ENCODE results near the gene FREM2. TPM values are rescaled to one million over a fixed set of nuclear protein-coding genes. Genes with fewer than 3 reads are reported as not detected.

The FREM2 gene
- total RNA-seq, 3 donors from 2014 or later (not counting 1 experiment from before 2014, with no cell fraction given) = not detected

DNA sequence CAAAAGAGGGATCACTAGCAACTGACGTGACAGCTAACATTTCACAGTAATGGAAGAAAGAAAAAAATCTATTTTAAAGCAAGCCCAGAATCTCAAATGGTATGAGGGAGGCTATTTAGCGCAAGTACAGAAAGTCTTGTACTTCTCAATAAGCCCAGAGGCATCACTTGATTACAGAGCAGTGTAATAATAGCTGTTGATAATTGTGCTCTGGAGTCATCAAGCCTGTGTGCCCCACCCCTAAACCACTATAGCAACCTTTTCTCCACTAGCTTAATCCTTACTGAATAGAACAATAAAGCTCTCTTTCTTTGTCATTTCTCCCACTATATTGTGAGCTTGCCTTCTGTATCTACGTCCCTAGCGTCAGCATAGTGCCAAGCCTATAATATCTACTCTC lies 56.6 kb downstream of the FREM2 start:
- no peak for TF ChIP-seq CTCF (IDR thresholded peaks at IDR 0.05)
- Mint-ChIP-seq H3K27ac (no peak overlapping the region), H3K4me1 (no peaks in the 10 kb centered on the region), H3K4me3 (no peak overlapping the region), H3K36me3 (no peaks in the 10 kb centered on the region), H3K9me3 (peaks cover 3 to 5% of the 10 kb centered on the region in 2 donors), H3K27me3 (ENCODE audit: low read depth in 2 of 2) (no peaks in the 10 kb centered on the region)
- no peak overlapping the region for H3K4me3 ChIP-seq (ENCODE audit: low read length)
- H3K9me3 ChIP-seq (ENCODE audit: control insufficient read depth, insufficient read depth, low read length) = no peaks in the 10 kb centered on the region
- no peaks in the 10 kb centered on the region for H3K27me3 ChIP-seq (ENCODE audit: control insufficient read depth, insufficient read depth, low read length)
- no peak for ATAC-seq
- no peak for DNase-seq
- intact Hi-C loops (cut with micrococcal nuclease) = no loop called here
- no peak overlapping the region for H3K27ac ChIP-seq (ENCODE audit: low read length)
- H3K36me3 ChIP-seq (ENCODE audit: control insufficient read depth, insufficient read depth, low read length) = no peaks in the 10 kb centered on the region
- H3K4me1 ChIP-seq (ENCODE audit: control insufficient read depth, insufficient read depth, low read length) = no peaks in the 10 kb centered on the region
- WGBS (ENCODE audit: insufficient coverage) = 90% methylated on average over 2 of the region's 4 CpGs

GRCh38 chr13:38752686-38753085 lies 65.8 kb downstream of the FREM2 start:
- intact Hi-C loops (cut with micrococcal nuclease) = no loop called here
- WGBS (ENCODE audit: insufficient coverage) = 67% methylated on average over 4 of the region's 5 CpGs
- peaks cover 0 to 2% of the 10 kb centered on the region in 2 donors for H3K9me3 Mint-ChIP-seq

GRCh38 chr13:38753878-38754277 lies 67.0 kb downstream of the FREM2 start:
- TF ChIP-seq CTCF (IDR thresholded peaks at IDR 0.05) = no peak
- no peaks in the 10 kb centered on the region for H3K36me3 ChIP-seq (ENCODE audit: control insufficient read depth, insufficient read depth, low read length)
- peaks cover 0 to 5% of the 10 kb centered on the region in 2 donors for H3K9me3 Mint-ChIP-seq
- H3K27me3 Mint-ChIP-seq (ENCODE audit: low read depth in 2 of 2) = no peaks in the 10 kb centered on the region
- no peak overlapping the region for H3K27ac Mint-ChIP-seq
- no peaks in the 10 kb centered on the region for H3K4me1 Mint-ChIP-seq
- WGBS (ENCODE audit: insufficient coverage) = 100% methylated on average over 1 of the region's 2 CpGs
- no peak overlapping the region for H3K27ac ChIP-seq (ENCODE audit: low read length)
- no peak overlapping the region for H3K4me3 Mint-ChIP-seq
- no peaks in the 10 kb centered on the region for H3K4me1 ChIP-seq (ENCODE audit: control insufficient read depth, insufficient read depth, low read length)
- H3K36me3 Mint-ChIP-seq = no peaks in the 10 kb centered on the region
- DNase-seq (no peak), ATAC-seq (no peak)
- H3K27me3 ChIP-seq (ENCODE audit: control insufficient read depth, insufficient read depth, low read length) = no peaks in the 10 kb centered on the region
- intact Hi-C loops (cut with micrococcal nuclease) = no loop called here
- H3K9me3 ChIP-seq (ENCODE audit: control insufficient read depth, insufficient read depth, low read length) = no peaks in the 10 kb centered on the region
- H3K4me3 ChIP-seq (ENCODE audit: low read length) = no peak overlapping the region

More at GRCh38 chr13:38752686-38753085, 65.8 kb downstream of the FREM2 start:
- Histone ChIP-seq H3K27ac (ENCODE audit: low read length) (no peak overlapping the region), H3K36me3 (ENCODE audit: control insufficient read depth, insufficient read depth, low read length) (no peaks in the 10 kb centered on the region), H3K9me3 (ENCODE audit: control insufficient read depth, insufficient read depth, low read length) (no peaks in the 10 kb centered on the region), H3K4me3 (ENCODE audit: low read length) (no peak overlapping the region), H3K4me1 (ENCODE audit: control insufficient read depth, insufficient read depth, low read length) (no peaks in the 10 kb centered on the region), H3K27me3 (ENCODE audit: control insufficient read depth, insufficient read depth, low read length) (no peaks in the 10 kb centered on the region)
- Mint-ChIP-seq H3K4me1 (no peaks in the 10 kb centered on the region), H3K27me3 (ENCODE audit: low read depth in 2 of 2) (no peaks in the 10 kb centered on the region), H3K4me3 (no peak overlapping the region), H3K27ac (no peak overlapping the region), H3K36me3 (no peaks in the 10 kb centered on the region)
- DNase-seq (no peak), ATAC-seq (no peak)
- TF ChIP-seq CTCF (IDR thresholded peaks at IDR 0.05) = no peak

- H3K9me3 ChIP-seq (ENCODE audit: control insufficient read depth, insufficient read depth, low read length) = no peaks in the 10 kb centered on the region
- no peak overlapping the region for H3K4me3 Mint-ChIP-seq
- no peaks in the 10 kb centered on the region for H3K36me3 ChIP-seq (ENCODE audit: control insufficient read depth, insufficient read depth, low read length)
- no peaks in the 10 kb centered on the region for H3K27me3 ChIP-seq (ENCODE audit: control insufficient read depth, insufficient read depth, low read length)
- no peaks in the 10 kb centered on the region for H3K36me3 Mint-ChIP-seq
- ATAC-seq (no peak), DNase-seq (no peak)
- no peaks in the 10 kb centered on the region for H3K4me1 ChIP-seq (ENCODE audit: control insufficient read depth, insufficient read depth, low read length)
- no peak overlapping the region for H3K4me3 ChIP-seq (ENCODE audit: low read length)
- WGBS (ENCODE audit: insufficient coverage) = 94% methylated on average over 2 of the region's 2 CpGs
- H3K27me3 Mint-ChIP-seq (ENCODE audit: low read depth in 2 of 2) = no peaks in the 10 kb centered on the region
- intact Hi-C loops (cut with micrococcal nuclease) = no loop called here
- H3K27ac Mint-ChIP-seq = no peak overlapping the region
- no peaks in the 10 kb centered on the region for H3K4me1 Mint-ChIP-seq
- H3K27ac ChIP-seq (ENCODE audit: low read length) = no peak overlapping the region
- peaks cover 0 to 5% of the 10 kb centered on the region in 2 donors for H3K9me3 Mint-ChIP-seq
- no peak for TF ChIP-seq CTCF (IDR thresholded peaks at IDR 0.05)
These were observed 68.9 kb downstream of the FREM2 start for GRCh38 chr13:38755793-38756192.

All from natural killer cell (primary cell).